Kidney (tissue), 14 donors: ENCODE results near the gene SCN3A. TPM values are rescaled to one million over a fixed set of nuclear protein-coding genes. Genes with fewer than 3 reads are reported as not detected.

Experiments
- DNase-seq, 5 donors: peaks; one replicate each; pipeline ENCODE4 v3.0.0-alpha.2; 2013 to 2020
- FAIRE-seq: peaks from 2 replicates; lab custom pipeline; 2012; peaks lifted over from hg19 to GRCh38; lab: Jason Lieb, UNC
- H3K27ac ChIP-seq, 2 donors: one replicate each; pipeline ENCODE4 v1.7.0; 2013; ENCODE audit warnings: low read depth in 2 of 2, low read length in 2 of 2, inconsistent platforms in 1 of 2
- H3K27me3 ChIP-seq: one replicate; pipeline ENCODE4 v1.7.1; 2013; ENCODE audit warnings: low read length, inconsistent platforms; ENCODE audit not compliant: control insufficient read depth, insufficient read depth
- H3K36me3 ChIP-seq, 3 donors: one replicate each; pipeline versions ENCODE4 v1.7.0 to v1.7.1; 2013; ENCODE audit warnings: low read length in 3 of 3, control low read depth in 1 of 3, inconsistent platforms in 1 of 3; ENCODE audit not compliant: insufficient read depth in 3 of 3, control insufficient read depth in 2 of 3
- H3K4me1 ChIP-seq, 3 donors: one replicate each; pipeline versions ENCODE4 v1.7.0 to v1.7.1; 2013; ENCODE audit warnings: low read length in 3 of 3, inconsistent platforms in 1 of 3, low read depth in 1 of 3; ENCODE audit not compliant: control insufficient read depth in 2 of 3, insufficient read depth in 2 of 3
- H3K4me3 ChIP-seq, 3 donors: one replicate each; pipeline versions ENCODE4 v1.7.0 to v1.8.1; 2013; ENCODE audit warnings: low read length in 3 of 3, control low read depth in 1 of 3, inconsistent platforms in 1 of 3
- H3K9ac ChIP-seq, 3 donors: one replicate each; pipeline versions ENCODE4 v1.7.0 to v1.7.1; 2013; ENCODE audit warnings: low read length in 3 of 3, control low read depth in 1 of 3, inconsistent platforms in 1 of 3
- H3K9me3 ChIP-seq, 3 donors: one replicate each; pipeline versions ENCODE4 v1.7.0 to v1.7.1; 2013; ENCODE audit warnings: low read length in 3 of 3, control low read depth in 1 of 3, inconsistent platforms in 1 of 3; ENCODE audit not compliant: control insufficient read depth in 2 of 3, insufficient read depth in 1 of 3
- intact Hi-C: fragments of 100-400 bp; cut with DNase I; formaldehyde crosslinking; loops from one replicate; pipeline ENCODE4 v1.11.1; 2022
- polyA plus RNA-seq: library from polyadenylated mRNA; stranded (reverse); fragments of 350-450 nt; fragmentation: Illumina TruSeq; extraction: RNeasy Lipid Tissue Mini Kit (QIAGEN cat#74804); gene quantifications from one replicate; pipeline ENCODE4 v1.2.3, GENCODE V29; 2014; ENCODE audit warnings: low read depth, low replicate concordance; ENCODE audit not compliant: insufficient read depth
- total RNA-seq: library from RNA; stranded (reverse); fragmentation: NEBNext Ultra II Directional; extraction: Animal tissue kit (Norgen Biotek cat#: 25700); gene quantifications from one replicate; pipeline ENCODE4 v1.2.1, GENCODE V29; 2021
- TF ChIP-seq, protein P1 (sequence below): IDR thresholded peaks from 3 replicates; pipeline ENCODE4 v1.5.1; 2012; ENCODE audit warnings: mild to moderate bottlenecking, moderate library complexity, borderline replicate concordance; ENCODE audit not compliant: insufficient read depth; ENCODE audit errors: extremely low read depth
- donor health status: control.
- donor health status: control.
- donor health status: control.
- donor health status: control.
- donor health status: control.
- donor health status: DM: yes; HTN: yes; CAD: no.
- donor health status: Normal renal cell carcinoma (clear cell type).

Gene SCN3A
- total and polyA plus RNA-seq, 2 donors from 2014 or later = 0.11 to 6.3 TPM

DNA sequence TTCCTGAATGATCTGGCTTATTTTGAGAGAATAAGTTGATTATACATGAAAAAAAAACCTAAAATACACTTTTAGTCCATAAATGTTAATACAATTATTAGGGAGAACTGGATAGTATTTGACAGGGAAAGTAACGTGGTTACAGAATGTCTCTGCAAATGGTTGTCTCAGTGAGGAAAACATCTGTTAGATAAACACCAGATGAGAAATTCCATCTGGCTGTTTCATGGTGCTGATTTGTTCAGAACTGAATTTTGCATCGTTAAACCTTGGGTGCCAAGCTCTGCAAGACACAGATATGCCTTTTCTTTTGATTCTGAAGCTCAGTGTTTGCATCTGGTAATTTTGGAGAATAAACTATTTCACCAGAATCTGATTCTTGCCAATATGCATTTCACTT, 90.4 kb downstream of the SCN3A start:
- DNase-seq (peak in 2 of 5 donors; percentile 7 to 14), FAIRE-seq (no peak)
- TF ChIP-seq, protein P1, sequence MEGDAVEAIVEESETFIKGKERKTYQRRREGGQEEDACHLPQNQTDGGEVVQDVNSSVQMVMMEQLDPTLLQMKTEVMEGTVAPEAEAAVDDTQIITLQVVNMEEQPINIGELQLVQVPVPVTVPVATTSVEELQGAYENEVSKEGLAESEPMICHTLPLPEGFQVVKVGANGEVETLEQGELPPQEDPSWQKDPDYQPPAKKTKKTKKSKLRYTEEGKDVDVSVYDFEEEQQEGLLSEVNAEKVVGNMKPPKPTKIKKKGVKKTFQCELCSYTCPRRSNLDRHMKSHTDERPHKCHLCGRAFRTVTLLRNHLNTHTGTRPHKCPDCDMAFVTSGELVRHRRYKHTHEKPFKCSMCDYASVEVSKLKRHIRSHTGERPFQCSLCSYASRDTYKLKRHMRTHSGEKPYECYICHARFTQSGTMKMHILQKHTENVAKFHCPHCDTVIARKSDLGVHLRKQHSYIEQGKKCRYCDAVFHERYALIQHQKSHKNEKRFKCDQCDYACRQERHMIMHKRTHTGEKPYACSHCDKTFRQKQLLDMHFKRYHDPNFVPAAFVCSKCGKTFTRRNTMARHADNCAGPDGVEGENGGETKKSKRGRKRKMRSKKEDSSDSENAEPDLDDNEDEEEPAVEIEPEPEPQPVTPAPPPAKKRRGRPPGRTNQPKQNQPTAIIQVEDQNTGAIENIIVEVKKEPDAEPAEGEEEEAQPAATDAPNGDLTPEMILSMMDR = no peak
- H3K9me3 ChIP-seq = no peaks in the 10 kb centered on the region
- H3K36me3 ChIP-seq = no peaks in the 10 kb centered on the region
- H3K9ac ChIP-seq = no peak overlapping the region
- H3K4me1 ChIP-seq = no peaks in the 10 kb centered on the region
- H3K27ac ChIP-seq = no peak overlapping the region
- intact Hi-C loops = no loop called here
- H3K4me3 ChIP-seq = no peak overlapping the region
- no peaks in the 10 kb centered on the region for H3K27me3 ChIP-seq

DNA sequence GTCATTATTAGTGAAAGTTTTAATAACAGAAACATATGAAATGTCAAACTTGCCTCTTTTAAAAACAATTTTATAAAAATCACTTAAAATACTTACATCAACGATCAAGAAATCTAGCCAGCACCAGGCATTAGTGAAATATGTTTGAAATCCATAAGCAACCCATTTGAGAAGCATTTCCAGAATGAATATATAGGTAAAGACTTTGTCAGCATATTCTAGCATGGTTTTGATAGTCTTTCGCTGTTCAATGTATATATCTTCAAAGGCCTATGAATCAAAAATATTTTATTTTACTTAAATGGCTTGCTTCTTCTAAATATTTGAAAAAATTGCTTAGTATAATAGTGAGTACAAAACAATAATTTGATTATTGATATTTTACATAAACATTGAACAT, 91.1 kb downstream of the SCN3A start:
- intact Hi-C loops = no loop called here
- Histone ChIP-seq H3K9ac (no peak overlapping the region), H3K36me3 (no peaks in the 10 kb centered on the region), H3K9me3 (no peaks in the 10 kb centered on the region), H3K4me1 (no peaks in the 10 kb centered on the region), H3K4me3 (no peak overlapping the region), H3K27ac (no peak overlapping the region), H3K27me3 (no peaks in the 10 kb centered on the region)
- TF ChIP-seq, protein P1 = no peak
- FAIRE-seq (no peak), DNase-seq (no peak)

DNA sequence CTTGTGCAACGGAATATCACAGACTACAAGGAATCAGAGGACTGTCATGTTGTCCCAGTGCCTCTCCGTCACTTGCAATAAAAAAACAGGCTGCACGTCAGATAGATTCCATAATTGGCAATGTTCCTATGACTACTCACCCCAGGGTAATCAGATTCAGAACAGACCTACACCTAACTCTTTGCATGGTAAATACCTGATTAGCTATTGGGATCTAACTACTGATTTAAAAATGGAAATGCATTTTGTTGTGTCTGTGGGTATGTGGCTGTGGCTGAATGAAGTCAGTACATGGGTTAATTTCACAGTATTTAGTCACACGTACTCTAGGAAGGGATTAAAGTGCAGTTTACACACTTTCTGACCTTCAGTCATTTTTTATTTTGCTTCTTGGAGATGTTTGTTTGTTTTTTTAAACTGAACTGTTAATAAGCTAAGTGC, 91.7 kb downstream of the SCN3A start:
- no peak for FAIRE-seq
- H3K27ac ChIP-seq = no peak overlapping the region

More for the DNA sequence above, 91.7 kb downstream of the SCN3A start:
- DNase-seq = no peak
- Histone ChIP-seq H3K4me3 (no peak overlapping the region), H3K9me3 (no peaks in the 10 kb centered on the region), H3K27me3 (no peaks in the 10 kb centered on the region), H3K9ac (no peak overlapping the region), H3K4me1 (no peaks in the 10 kb centered on the region), H3K36me3 (no peaks in the 10 kb centered on the region)
- TF ChIP-seq, protein P1 = no peak
- intact Hi-C loops = no loop called here
